ENCODE data around the gene HS3ST4. TPM values are rescaled to one million over a fixed set of nuclear protein-coding genes. Genes with fewer than 3 reads are reported as not detected.

HS3ST4 gene
- total and polyA plus RNA-seq, 2 experiments from 2014 or later = 0.44 to 2.1 TPM

- Mint-ChIP-seq H3K27ac (no peak overlapping the region), H3K36me3 (ENCODE audit: low read depth) (peaks cover 16% of the 10 kb centered on the region), H3K4me1 (peaks cover 28% of the 10 kb centered on the region), H3K4me3 (no peak overlapping the region), H3K27me3 (ENCODE audit: insufficient read depth, low read depth, poor library complexity) (peaks cover 7% of the 10 kb centered on the region), H3K9me3 (peaks cover 84% of the 10 kb centered on the region)
- ATAC-seq = no peak
- no peaks in the 10 kb centered on the region for H3K79me2 ChIP-seq (replicated peaks; ENCODE audit: insufficient read depth)
- no peaks in the 10 kb centered on the region for H3K27me3 ChIP-seq (ENCODE audit: insufficient read depth)
- H3K4me1 ChIP-seq (ENCODE audit: insufficient read depth) = peaks cover 18% of the 10 kb centered on the region
- H3K4me3 ChIP-seq = no peak overlapping the region
- H4K20me1 ChIP-seq (replicated peaks; ENCODE audit: insufficient read depth) = no peaks in the 10 kb centered on the region
- no peak overlapping the region for H3K4me2 ChIP-seq
- no peak for DNase-seq (ENCODE audit: low spot score)
- no peak overlapping the region for H3K27ac ChIP-seq (ENCODE audit: low read depth)
- no peaks in the 10 kb centered on the region for H3K9me2 ChIP-seq (ENCODE audit: insufficient read depth)
- H3K36me3 ChIP-seq (ENCODE audit: insufficient read depth) = no peaks in the 10 kb centered on the region
- TF ChIP-seq ETS1 (IDR thresholded peaks at IDR 0.05) = no peak
- TF ChIP-seq ZNF114 (CRISPR knock-in tag; IDR thresholded peaks at IDR 0.05) = no peak
- TF ChIP-seq STAT1 (IDR thresholded peaks at IDR 0.05; ENCODE audit: unreplicated experiment) = no peak
- no peak for TF ChIP-seq CREB1 (CRISPR knock-in tag; IDR thresholded peaks at IDR 0.05; ENCODE audit: low read depth)
- TF ChIP-seq ZNF331 (CRISPR knock-in tag; IDR thresholded peaks at IDR 0.05; ENCODE audit: low read depth) = no peak
- TF ChIP-seq JUNB (IDR thresholded peaks at IDR 0.05; ENCODE audit: unreplicated experiment) = no peak
- TF ChIP-seq NANOG (IDR thresholded peaks at IDR 0.05; ENCODE audit: borderline replicate concordance) = no peak
- no peak for TF ChIP-seq ZNF462 (CRISPR knock-in tag; IDR thresholded peaks at IDR 0.05)
- no peak for TF ChIP-seq POLR2AphosphoS5 (IDR thresholded peaks at IDR 0.05; ENCODE audit: low read depth)
- TF ChIP-seq EZH2 (IDR thresholded peaks at IDR 0.05; ENCODE audit: low read depth, unreplicated experiment) = no peak
- TF ChIP-seq REST (IDR thresholded peaks at IDR 0.05; ENCODE audit: unreplicated experiment) = no peak
- no peaks in the 10 kb centered on the region for H3F3A ChIP-seq (replicated peaks; ENCODE audit: low read depth)
- H2AFZ ChIP-seq = no peak overlapping the region
These were observed 167.9 kb downstream of the HS3ST4 start for GRCh38 chr16:25859645-25860044.
